A549 (cell line): Measurements from ENCODE around the gene TES.

Experiments
- CBX8 ChIP-seq: fragments of 200-600 bp; sonication (generic); IDR thresholded peaks from 2 replicates; pipeline ENCODE4 v1.6.1; 2016
- CEBPB ChIP-seq, 2 experiments: fragments of >200 bp in 1 of 2; sonication (Bioruptor Twin) in 1 of 2; formaldehyde crosslinking in 1 of 2; IDR thresholded peaks; 2 replicates each; pipeline ENCODE4 v1.6.1; 2012 to 2016
- CHD2 ChIP-seq: fragments of 150-350 bp; IDR thresholded peaks from 2 replicates; pipeline ENCODE4 v1.6.1; 2014; ENCODE audit warnings: low read length; ENCODE audit not compliant: partially characterized antibody
- CTCF ChIP-seq: fragments of >200 bp; sonication (Bioruptor Twin); formaldehyde crosslinking; IDR thresholded peaks from 3 replicates; pipeline ENCODE4 v1.5.1; 2016
- ELK1 ChIP-seq: fragments of 150-350 bp; IDR thresholded peaks from 2 replicates; pipeline ENCODE4 v1.6.1; 2014; ENCODE audit warnings: low read depth, mild to moderate bottlenecking, low read length
- EP300 ChIP-seq, 2 experiments: fragments of >200 bp; sonication (Bioruptor Twin); formaldehyde crosslinking; IDR thresholded peaks; 2 replicates in 1 of 2; 3 replicates in 1 of 2; pipeline ENCODE4 v1.6.1; 2016 to 2017
- MYC ChIP-seq: IDR thresholded peaks from 2 replicates; pipeline ENCODE4 v1.6.1; 2012; ENCODE audit warnings: mild to moderate bottlenecking, inconsistent platforms, low read length, improper control_type of control experiment, borderline replicate concordance
- NPAS2 ChIP-seq: fragments of 250-450 bp; sonication (Bioruptor Pico); IDR thresholded peaks from 2 replicates; pipeline ENCODE4 v1.8.0; 2022; ENCODE audit warnings: mild to moderate bottlenecking, moderate library complexity, borderline replicate concordance
- POLR2A ChIP-seq: IDR thresholded peaks from 2 replicates; pipeline ENCODE4 v1.6.1; 2012; ENCODE audit warnings: mild to moderate bottlenecking, low read length
- REST ChIP-seq: fragments of 200-600 bp; sonication (generic); IDR thresholded peaks from 2 replicates; pipeline ENCODE4 v1.6.1; 2016; ENCODE audit warnings: antibody characterized with exemption, mild to moderate bottlenecking, moderate library complexity

GRCh38 chr7:116195451-116195850 is 14.9 kb upstream of the TES start:
- TF ChIP-seq CTCF (no peak), REST (no peak), MYC (no peak), EP300 (IDR thresholded peaks at IDR 0.05) (no peak), CEBPB (IDR thresholded peaks at IDR 0.05) (no peak), NPAS2 (CRISPR knock-in tag) (no peak), POLR2A (no peak), ELK1 (no peak), CBX8 (no peak), CHD2 (no peak)
